Measurements from ENCODE around the gene ZBTB24. TPM values are rescaled to one million over a fixed set of nuclear protein-coding genes. Genes with fewer than 3 reads are reported as not detected.

The ZBTB24 gene
- total RNA-seq, 4 donors from 2014 or later: 12.8 to 13.3 (median 12.9) TPM

DNA sequence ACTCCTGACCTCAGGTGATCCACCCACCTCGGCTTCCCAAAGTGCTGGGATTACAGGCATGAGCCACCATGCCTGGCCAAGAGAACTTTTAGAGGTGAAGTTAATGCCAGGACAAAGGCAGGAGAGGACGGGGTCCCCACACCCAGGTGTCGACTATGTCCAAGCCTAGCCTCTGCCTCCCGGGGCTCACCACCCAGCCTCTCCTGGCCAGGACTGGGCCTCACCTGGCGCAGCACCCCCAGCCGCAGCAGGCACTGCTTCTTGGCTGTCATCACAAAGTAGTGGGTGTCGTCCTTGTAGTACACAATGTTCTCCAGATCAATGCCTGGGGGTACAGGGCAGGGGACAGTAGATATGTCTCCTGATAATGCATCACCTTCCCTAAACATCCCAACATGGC, 31.6 kb downstream of the ZBTB24 start:
- H3K27me3 ChIP-seq: no peaks in the 10 kb centered on the region
- 94 to 100% methylated on average over 2 to 7 of the region's 7 CpGs for WGBS, 2 donors
- intact Hi-C loops (cut with DNase I): no loop called here
- DNase-seq: no peak
- TF ChIP-seq, protein P1, sequence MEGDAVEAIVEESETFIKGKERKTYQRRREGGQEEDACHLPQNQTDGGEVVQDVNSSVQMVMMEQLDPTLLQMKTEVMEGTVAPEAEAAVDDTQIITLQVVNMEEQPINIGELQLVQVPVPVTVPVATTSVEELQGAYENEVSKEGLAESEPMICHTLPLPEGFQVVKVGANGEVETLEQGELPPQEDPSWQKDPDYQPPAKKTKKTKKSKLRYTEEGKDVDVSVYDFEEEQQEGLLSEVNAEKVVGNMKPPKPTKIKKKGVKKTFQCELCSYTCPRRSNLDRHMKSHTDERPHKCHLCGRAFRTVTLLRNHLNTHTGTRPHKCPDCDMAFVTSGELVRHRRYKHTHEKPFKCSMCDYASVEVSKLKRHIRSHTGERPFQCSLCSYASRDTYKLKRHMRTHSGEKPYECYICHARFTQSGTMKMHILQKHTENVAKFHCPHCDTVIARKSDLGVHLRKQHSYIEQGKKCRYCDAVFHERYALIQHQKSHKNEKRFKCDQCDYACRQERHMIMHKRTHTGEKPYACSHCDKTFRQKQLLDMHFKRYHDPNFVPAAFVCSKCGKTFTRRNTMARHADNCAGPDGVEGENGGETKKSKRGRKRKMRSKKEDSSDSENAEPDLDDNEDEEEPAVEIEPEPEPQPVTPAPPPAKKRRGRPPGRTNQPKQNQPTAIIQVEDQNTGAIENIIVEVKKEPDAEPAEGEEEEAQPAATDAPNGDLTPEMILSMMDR (IDR thresholded peaks at IDR 0.05): no peak
- no peak for TF ChIP-seq POLR2A (IDR thresholded peaks at IDR 0.05)
- no peaks in the 10 kb centered on the region for H3K36me3 ChIP-seq
- no peak overlapping the region for H3K4me3 ChIP-seq (replicated peaks in 1 of 3)
- H3K9me3 ChIP-seq: no peaks in the 10 kb centered on the region
- no peak overlapping the region for H3K27ac ChIP-seq
- peaks cover 5 to 20% of the 10 kb centered on the region in 2 donors for H3K4me1 ChIP-seq

DNA sequence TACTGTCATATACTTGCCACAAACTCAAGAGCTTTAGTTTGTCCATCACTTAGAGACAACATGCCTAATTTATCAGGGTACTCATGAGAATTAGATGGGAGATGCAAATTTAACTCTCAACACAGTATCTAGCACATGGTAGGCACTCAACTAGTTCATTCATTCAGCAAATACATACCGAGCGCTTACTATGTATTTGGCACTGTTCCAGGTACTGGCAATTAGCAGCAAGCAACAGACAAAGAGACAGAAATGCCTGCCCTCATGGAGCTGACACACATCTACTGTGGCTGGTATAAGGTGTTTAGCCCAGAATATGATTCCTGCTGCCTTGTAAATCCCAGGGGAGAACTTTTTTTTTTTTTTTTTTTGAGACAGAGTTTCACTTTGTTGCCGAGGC, 32.2 kb downstream of the ZBTB24 start:
- Histone ChIP-seq H3K27ac (no peak overlapping the region), H3K27me3 (no peaks in the 10 kb centered on the region), H3K9me3 (no peaks in the 10 kb centered on the region), H3K36me3 (no peaks in the 10 kb centered on the region), H3K4me1 (peaks cover 0 to 16% of the 10 kb centered on the region in 2 donors), H3K4me3 (replicated peaks in 1 of 3) (no peak overlapping the region)
- WGBS, 2 donors: 78 to 84% methylated on average over 3 of the region's 3 CpGs
- no peak for DNase-seq
- TF ChIP-seq, protein P1 (IDR thresholded peaks at IDR 0.05): no peak
- TF ChIP-seq POLR2A (IDR thresholded peaks at IDR 0.05): no peak
- intact Hi-C loops (cut with DNase I): no loop called here

DNA sequence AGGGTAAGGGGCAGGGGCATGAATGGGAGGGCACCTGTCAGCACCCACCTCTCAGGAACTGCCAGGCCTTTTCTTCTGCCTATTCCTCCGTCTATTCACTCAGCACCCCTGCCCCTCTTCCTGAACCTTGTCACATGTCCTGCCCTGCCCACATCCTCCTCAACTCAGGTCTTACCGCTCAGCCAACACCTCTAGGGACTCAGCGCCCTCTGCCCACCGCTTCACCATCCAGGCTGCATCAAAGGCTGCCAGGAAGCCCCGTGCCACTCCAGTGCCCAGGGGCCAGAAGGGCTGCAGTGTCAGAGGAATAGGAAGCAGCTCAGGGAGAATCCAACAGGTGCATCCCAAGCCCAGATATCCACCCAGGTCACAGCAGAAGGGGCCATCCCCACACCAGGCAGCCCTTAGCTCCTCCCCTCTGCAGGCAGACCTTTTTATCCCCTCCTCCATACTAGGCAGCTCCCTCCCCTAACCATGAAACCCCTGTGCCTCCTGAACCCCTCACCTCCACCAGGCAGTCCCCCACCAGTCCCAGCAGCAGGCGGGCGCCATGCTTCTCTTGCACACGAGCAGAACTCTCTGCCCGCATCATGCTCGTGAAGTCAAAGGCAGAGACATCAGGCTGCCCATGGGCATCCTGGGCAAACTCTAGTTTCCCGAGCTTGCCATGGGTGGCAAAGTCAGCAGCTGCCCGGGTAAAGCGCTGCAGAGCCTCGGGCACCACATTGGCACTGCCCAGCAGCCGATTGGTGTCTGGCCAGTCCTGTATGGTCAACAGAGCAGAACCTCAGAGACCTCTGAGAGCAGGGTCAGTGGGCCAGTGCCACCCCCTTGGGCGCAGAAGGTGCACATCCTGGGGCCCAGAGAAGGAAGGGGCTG, 33.0 kb downstream of the ZBTB24 start:
- H3K27ac ChIP-seq: no peak overlapping the region
- H3K36me3 ChIP-seq: peaks cover 0 to 6% of the 10 kb centered on the region in 2 donors
- H3K4me3 ChIP-seq (replicated peaks in 1 of 3): no peak overlapping the region
- intact Hi-C loops (cut with DNase I): loop anchor here (10.0 kb wide), 1 partner anchor 65 kb away; the partner anchor contains the start of gene CD164
- TF ChIP-seq, protein P1 (IDR thresholded peaks at IDR 0.05): no peak
- no peak for TF ChIP-seq POLR2A (IDR thresholded peaks at IDR 0.05)
- no peak for DNase-seq
- WGBS, 2 donors: 83% methylated on average over 13 to 15 of the region's 16 CpGs
- no peaks in the 10 kb centered on the region for H3K27me3 ChIP-seq
- peaks cover 0 to 14% of the 10 kb centered on the region in 2 donors for H3K4me1 ChIP-seq
- no peaks in the 10 kb centered on the region for H3K9me3 ChIP-seq

DNA sequence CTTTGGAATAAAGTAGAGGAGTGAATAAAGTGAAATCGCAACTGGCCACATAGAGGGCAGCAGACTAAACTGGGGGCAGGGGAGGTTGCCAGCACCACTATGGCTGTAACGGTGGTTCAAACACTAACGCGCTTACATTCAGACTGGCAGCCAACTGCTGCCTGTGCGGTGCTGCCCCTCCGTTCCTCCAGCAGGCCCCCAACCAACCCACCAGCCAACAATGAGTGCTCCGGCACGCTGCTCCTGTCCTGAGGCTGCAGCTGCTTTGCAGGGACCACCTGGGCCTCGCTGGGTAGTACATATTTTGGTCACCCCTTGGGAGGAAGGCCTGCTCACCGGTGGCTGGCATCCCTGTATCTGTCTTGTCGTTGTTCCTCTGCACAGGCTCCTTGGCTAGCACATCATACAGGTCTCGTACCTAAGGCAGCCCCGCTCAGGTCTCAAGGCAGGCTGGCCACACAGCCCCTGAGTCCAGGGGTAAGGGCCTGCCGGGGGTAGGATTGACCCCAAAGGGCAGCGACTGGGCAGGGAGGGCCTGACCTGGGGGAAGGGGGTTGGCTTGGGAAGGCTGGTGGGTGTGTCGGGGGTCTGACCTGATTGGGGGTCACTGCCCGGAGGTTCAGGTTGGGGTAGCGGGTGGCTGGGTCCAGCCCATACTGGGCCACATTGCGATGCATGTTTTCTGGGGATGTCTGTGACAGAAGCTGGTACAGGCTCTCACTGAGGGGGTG, 33.8 kb downstream of the ZBTB24 start:
- Histone ChIP-seq H3K4me1 (peaks cover 0 to 8% of the 10 kb centered on the region in 2 donors), H3K9me3 (no peaks in the 10 kb centered on the region), H3K27me3 (no peaks in the 10 kb centered on the region), H3K4me3 (replicated peaks in 1 of 3) (no peak overlapping the region), H3K36me3 (peaks cover 7 to 8% of the 10 kb centered on the region in 2 donors), H3K27ac (no peak overlapping the region)
- TF ChIP-seq POLR2A (IDR thresholded peaks at IDR 0.05): no peak
- TF ChIP-seq, protein P1 (IDR thresholded peaks at IDR 0.05): no peak
- intact Hi-C loops (cut with DNase I): loop anchor here (10.0 kb wide), 1 partner anchor 64 kb away; the partner anchor contains the start of gene CD164
- no peak for DNase-seq
- WGBS, 2 donors: 86 to 88% methylated on average over 17 to 19 of the region's 19 CpGs

Measured in thyroid gland (tissue), 4 donors.